ENCODE results near the gene WIPI1. TPM values are rescaled to one million over a fixed set of nuclear protein-coding genes. Genes with fewer than 3 reads are reported as not detected.
"Not testable (repeated sequence)": the region's sequence is repeated elsewhere in the genome, so short reads cannot be mapped to it uniquely, and the experiment has no call there.

Gene WIPI1, protein sequence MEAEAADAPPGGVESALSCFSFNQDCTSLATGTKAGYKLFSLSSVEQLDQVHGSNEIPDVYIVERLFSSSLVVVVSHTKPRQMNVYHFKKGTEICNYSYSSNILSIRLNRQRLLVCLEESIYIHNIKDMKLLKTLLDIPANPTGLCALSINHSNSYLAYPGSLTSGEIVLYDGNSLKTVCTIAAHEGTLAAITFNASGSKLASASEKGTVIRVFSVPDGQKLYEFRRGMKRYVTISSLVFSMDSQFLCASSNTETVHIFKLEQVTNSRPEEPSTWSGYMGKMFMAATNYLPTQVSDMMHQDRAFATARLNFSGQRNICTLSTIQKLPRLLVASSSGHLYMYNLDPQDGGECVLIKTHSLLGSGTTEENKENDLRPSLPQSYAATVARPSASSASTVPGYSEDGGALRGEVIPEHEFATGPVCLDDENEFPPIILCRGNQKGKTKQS
- total RNA-seq (2014; rRNA removed; shearing (Covaris generic)): 17.8 and 18.3 TPM in 2 replicates
- 20.6 and 21.6 TPM in 2 replicates for polyA plus RNA-seq (2015; cell fraction: cytosol; rRNA removed)
- polyA plus RNA-seq (2015; cell fraction: nucleus; rRNA removed): 19.8 and 25.4 TPM in 2 replicates

DNA sequence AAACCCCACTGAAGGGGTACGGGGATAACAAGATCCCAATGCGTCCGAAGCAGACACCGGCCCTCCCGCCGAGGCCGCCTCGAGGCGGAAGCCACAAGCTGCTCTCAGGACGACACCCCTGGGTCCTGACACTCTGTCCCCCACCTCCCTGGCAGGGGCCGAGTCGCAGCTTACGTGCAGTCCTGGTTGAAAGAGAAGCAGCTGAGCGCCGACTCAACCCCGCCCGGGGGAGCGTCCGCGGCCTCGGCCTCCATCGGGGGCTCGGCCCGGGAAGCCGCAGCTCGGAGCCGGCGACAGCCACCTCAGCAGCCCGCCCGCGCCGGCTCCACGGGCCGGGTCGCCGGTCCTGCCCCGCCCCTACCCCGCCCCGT, at the start of gene WIPI1:
Gene WIPI1 (minus strand): TSS at position 329 of the 371 bp plus-strand sequence. CDS start 75 bp downstream, at position 254.
- DNase-seq (ENCODE audit: low read depth): peak; percentile 25

DNA sequence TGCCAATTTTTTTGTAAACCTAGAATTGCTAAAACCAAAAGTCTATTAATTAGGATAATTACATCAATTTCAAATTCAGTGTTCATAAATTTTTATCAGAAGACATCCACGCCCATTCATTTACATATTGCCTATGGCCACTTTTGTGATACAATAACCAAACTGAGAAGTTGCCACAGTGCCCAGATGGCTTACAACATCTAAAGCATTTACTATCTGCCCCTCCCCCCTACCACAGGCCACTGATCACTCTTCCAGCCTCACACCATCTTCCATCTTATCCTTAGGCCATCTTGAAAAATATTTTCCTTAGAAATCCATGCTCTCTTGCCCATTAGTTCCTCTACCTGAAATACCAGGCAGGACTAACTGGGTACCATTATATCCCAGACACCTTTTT, 48.7 kb upstream of the WIPI1 start:
- no peak for DNase-seq (ENCODE audit: low read depth)

DNA sequence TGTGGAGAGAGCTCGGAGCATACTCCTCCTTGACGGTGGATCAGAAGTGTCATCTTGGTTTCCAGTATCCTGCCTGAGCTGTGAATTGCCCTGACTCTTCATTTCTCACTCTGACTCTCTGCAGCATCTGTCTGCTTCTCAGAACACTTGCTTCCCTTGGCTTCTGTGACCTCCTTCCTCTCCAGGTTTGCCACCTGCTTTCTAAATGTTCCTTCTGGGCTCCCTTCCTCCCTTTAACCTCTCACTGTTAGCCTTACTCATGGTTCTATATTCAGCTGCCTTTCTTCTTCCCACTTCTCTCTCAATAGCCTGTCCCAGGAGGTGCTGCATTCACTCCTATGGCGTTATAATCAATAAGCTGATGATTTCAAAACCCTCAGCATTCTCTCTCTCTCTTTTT, 43.8 kb upstream of the WIPI1 start:
- DNase-seq (ENCODE audit: low read depth): no peak

DNA sequence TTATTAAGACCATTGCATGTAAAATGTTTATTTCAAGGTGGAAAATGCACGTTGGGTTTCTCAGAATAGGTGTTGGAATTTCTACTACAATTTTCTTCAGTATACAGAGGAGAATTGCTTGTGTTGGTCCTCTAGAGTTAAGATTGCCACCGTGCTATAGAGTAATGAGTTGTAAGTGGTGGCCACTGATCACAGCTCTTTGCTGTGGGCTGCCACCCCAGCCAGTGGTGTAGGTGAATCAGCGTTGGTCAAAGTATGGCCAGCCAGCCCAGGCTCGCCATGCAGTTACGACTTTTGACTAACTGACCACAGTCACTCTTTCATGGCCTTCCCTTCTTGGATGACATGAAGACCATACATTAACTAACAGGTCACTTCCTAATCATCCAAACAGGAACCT, 42.3 kb upstream of the WIPI1 start:
- DNase-seq (ENCODE audit: low read depth): no peak

DNA sequence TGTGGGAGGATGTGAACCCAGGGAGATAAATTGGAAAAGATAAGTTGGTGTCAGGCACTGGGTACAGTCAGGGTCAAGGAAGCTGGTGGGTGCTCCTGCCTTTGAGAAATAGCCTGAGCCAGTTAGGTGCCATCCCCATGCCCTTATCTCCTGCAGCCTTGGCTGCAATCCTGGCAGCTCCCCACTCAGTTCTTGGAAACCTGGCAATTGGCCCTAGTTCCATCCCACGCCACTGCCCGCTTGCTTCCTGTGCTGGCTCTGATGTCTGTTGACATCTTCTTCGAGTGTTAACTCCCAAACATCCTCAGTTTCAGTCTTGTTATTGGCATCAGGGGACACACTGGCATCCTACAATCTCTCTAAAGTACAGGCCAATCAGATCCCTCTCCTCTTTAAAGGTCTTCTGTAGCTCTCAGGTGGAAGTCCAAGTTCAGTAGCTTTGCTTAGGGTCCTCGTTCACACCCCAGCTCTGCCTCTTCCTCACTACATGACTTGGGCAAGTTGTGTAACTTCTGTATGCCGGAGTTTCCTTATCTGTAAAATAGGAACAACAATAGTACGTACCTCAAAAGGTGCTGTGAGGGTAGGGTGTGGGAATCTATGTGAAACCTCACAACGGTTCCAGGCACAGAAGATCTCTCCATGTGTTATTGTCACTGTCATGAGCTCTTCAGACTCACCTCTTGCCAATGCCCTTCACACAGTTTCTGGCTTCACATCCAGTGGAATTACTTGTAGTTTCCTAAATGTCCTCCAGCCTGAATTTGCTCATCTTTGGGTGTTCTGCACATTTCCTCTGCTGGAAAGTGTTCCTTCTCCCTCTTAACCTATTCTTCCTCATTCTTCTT, 41.4 kb upstream of the WIPI1 start:
- DNase-seq (ENCODE audit: low read depth): no peak

DNA sequence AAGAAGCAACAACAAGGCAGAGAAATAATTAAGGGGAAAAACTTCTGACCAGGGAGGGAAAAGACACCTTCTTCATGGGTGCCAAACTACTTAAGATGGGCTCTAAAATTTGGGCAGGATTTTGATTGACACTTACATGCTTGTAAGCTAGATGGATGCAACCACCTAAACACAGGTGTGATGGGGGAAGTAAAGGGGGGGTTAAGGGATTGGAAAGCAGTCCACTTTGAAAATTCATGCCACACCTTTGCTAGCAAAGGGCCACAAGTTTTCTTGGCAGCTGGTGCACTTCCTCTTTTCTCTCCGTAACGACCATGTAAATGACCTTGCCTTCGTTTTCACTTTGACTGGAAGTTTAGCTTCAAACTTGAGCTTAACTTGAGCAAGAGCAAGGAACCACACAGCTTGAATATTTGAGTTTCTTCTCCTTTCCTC, 40.6 kb upstream of the WIPI1 start:
- no peak for DNase-seq (ENCODE audit: low read depth)

DNA sequence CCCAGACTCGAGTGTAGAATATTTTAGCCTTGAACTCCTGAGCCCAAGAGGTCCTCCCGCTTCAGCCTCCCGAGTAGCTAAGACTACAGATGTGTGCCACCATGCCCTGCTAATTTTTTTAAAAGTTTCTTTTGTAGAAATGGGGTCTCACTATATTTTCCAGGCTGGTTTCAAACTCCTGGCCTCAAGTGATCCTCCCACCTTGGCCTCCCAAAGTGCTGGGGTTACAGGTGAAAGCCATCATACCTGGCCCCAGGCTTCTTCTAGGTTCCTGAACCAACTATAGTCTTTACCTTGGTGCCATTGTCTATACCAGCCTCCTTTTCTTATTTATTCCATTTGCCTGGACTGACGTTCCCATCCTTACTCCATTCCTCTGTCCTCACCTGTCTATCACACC, 37.8 kb upstream of the WIPI1 start:
- no peak for DNase-seq (ENCODE audit: low read depth)

DNA sequence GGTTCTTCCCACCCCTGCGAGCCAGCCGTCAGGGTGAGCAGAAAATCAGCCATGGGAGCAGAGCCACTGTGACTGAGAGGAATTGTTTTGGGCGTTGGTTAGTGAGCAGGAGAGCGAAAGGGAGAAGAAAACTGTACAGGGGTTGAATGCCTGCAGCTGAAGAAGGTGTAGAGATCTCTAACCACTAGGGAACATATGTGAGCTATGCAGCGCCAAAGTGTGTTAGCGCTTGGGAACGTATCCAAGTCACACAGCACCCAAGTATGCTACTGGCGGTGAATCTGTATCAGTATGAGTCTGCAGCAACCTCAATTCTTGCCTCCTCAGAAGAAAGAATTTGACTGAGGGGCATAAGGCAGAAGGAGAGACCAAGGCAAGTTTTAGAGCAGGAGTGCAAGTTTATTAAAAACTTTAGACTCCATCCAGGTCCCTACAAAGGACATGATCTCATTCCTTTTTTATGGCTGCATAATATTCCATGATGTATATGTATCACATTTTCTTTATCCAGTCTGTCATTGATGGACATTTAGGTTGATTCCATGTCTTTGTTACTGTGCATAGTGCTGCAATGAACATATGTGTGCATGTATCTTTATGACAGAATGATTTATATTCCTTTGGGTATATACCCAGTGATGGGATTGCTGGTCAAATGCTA, 35.2 kb upstream of the WIPI1 start:
- DNase-seq (ENCODE audit: low read depth): not testable (repeated sequence)

DNA sequence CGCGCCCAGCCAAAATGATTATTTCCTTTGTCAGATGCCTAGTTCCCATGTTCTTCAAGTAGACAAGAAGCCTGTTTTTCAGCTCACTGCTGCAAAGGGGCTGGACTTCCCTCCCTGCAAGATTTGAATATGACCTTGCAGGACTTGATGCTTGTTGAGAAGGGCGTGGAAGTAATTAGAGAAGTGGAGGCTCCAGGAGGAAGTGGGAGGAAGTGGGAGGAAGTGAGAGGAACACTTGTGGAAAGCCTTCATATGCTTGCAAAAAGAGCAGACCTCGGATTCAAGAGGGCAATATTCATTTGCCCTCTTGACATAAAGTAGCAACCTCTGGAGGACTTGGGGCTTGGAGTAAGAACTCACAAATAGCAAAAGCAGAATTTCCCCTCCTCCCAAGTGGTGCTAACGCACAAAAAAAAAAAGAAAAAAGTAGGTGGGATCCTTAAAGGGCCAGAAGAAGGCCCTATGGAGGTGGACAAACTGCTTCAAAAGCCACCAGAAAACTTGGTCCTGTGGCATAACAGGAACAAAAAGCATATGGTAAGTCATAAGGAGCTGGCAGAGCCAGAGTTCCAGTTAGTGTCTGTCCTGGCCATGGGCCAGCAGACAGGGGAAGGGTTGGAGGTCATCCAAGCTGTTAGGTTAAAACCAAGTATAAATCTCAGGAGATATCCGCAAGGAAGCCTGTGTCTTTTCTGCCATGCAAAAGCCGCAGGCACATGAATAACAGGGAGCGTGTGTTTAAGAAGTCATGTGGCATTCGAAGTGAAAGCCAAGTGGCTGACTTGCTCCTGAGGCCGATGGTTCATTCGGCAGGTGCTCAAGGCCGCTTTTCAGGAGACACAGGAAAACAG, 34.3 kb upstream of the WIPI1 start:
- no peak for DNase-seq (ENCODE audit: low read depth)

DNA sequence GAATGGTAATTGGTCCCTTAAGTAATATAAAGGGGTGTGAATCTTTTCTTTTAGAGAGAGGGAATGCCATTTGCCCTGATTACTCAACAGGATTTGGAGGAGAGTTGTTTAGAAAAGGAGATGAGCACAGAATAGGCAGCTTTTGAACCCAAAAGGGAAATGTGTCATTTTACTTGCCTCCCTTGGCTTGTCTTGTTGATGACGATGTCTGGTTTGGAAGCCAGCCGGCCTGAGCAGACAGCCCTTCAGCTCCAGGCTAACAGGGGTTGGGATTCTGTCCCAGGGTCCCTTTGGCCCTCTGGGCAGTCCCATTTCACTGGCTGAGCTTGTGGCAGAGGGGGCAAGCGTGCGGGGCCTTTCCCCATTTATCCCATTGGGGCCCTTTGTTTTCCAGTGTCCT, 32.6 kb upstream of the WIPI1 start:
- no peak for DNase-seq (ENCODE audit: low read depth)

DNA sequence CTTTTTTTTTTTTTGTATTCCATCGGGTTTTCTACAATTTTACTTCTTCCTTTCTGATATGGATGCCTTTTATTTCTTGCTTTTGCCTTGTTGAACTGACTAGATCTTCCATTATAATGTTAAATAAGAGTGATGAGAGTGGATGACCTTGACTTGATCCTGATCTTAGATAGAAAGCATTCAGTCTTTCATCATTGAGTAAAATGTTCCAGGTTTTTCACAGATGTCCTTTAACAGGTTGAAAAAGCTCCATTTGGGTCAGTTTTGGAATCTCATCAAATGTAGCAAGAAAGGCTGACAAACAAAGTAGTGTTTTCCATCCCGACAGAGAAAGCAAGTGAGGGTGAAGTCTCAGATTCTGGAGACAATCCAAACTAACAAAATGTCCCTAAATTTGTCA, 27.2 kb upstream of the WIPI1 start:
- DNase-seq (ENCODE audit: low read depth): no peak

DNA sequence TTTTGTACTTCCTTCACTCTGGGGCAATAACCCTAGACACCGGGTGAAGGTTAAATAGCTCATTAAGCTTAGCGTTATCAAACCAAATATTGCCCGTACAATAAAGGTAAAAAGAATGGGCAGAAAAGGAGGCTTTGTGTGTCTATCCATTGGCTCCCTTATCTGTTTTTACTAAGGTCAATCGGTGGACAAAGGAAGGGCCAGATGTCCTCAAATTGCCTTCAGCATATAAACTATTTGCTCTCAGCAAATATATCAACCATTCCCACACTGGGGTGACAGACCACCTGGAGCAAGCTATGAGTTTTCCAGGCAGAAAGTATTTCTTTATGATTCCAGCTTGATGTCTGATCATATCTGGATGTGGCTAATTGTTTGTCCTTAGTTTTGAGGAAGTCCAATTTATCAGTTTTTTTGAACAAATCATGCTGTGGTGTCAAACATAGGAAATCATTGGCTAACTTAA, 25.3 kb upstream of the WIPI1 start:
- no peak for DNase-seq (ENCODE audit: low read depth)

DNA sequence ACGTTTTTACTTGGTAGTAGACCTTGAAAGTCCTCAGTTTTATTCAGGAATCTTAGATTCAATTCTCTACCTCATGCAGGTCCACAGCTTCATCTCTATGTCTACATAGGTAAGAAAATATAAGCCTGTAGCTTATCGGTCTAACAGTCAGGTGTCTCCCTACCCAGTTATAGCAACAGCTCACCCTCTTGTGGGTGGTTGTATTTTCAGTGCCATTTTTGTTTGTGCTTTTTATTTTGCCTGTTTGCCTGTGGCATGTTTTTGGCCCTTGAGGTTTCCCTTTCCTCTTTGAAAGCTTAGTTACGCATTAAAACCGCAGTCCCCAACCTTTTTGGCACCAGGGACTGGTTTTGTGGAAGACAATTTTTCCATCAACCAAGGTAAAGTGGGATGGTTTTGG, 23.6 kb upstream of the WIPI1 start:
- no peak for DNase-seq (ENCODE audit: low read depth)

DNA sequence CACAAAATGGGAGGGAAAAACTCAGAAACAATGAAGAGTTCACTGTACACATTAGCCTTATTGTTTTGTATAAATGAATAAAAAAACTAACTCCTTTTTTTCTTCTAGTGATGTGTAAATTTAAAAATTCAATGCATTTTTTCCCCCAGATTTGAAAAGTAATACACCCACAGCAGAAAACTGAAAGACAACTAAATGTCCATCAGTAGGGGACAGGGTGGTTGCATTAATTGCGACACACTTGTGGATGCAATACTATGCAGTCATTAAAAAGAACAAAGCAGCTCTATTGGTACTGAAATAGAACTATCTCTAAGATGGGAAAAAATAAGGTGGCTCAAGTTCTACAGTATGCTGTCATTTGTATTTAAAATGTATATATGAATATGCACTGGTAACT, 13.7 kb upstream of the WIPI1 start:
- no peak for DNase-seq (ENCODE audit: low read depth)

DNA sequence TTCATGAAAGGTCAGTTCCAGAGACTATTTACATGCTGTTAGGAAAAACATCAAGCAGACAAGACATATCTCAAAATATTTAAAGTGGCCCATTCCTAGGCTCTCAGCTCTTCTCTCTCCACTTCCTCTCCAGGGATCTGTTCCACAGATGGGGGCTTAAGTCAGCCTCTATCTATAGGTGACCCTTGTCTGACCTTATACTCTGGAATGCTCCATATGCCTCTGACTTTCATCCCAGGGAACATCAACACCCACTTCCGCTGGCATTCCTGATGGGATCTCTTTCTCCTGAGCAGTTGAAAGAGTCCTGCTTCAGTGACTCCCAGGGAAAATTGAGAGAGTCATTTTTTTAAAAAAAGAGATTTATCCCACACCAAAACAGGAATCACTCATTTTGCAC, 11.5 kb upstream of the WIPI1 start:
- peak; percentile 40 for DNase-seq (ENCODE audit: low read depth)

DNA sequence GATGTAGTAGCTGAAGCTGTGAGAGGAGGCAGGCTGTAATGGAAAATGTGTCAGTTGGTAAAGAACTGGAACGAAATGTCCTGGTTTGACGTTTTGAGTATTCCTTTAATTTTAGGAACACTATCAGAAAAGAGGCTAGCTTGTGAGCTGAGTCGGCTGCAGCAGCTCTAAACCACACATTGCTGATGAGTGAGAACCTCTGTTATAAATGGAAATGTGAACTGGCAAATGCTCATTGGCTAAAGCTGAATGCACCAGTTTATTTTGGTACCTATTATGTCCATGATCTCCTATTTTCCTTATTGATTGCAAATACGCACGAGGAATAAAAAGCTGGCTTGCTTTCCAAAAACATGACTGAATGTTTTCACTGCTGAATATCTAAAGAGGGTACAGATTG, 11.0 kb upstream of the WIPI1 start:
- no peak for DNase-seq (ENCODE audit: low read depth)

DNA sequence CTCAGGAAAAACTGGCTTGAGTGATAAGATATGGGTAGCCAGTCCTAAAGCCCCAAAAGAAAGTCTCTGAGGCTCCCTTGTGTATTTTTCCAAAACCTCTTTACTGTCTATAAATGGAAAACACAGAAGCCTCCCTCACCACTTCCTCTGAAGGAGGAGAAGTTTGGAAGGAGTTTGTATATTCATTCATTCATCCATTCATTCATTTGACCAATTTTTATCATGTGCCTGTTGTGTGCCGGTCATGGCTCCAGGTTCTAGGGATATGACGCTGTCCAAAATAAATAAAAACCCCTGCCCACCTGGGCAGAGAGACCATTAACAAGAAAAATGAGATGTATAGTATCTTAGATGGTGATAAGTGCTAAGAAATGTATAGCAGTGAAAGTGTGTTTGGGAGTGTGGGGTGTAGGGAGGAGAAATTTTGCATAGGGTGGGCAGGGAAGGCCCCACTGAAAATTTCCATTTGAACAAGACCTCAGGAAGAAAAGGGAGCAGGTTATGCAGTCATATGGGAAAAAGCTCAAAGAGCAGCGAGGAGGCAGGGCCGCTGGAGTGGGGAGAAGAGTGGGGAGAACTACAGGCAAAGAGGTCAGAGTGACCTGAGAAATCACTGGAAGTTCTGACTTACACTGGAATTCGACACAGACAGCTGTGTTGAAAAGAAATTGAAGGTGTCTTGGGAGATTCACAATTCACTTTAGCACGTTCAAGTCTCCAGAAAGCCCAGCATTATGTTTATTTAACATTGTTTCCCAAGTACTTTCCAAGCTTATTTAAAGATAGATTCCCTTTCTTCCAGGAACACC, 6.1 kb upstream of the WIPI1 start:
- no peak for DNase-seq (ENCODE audit: low read depth)

DNA sequence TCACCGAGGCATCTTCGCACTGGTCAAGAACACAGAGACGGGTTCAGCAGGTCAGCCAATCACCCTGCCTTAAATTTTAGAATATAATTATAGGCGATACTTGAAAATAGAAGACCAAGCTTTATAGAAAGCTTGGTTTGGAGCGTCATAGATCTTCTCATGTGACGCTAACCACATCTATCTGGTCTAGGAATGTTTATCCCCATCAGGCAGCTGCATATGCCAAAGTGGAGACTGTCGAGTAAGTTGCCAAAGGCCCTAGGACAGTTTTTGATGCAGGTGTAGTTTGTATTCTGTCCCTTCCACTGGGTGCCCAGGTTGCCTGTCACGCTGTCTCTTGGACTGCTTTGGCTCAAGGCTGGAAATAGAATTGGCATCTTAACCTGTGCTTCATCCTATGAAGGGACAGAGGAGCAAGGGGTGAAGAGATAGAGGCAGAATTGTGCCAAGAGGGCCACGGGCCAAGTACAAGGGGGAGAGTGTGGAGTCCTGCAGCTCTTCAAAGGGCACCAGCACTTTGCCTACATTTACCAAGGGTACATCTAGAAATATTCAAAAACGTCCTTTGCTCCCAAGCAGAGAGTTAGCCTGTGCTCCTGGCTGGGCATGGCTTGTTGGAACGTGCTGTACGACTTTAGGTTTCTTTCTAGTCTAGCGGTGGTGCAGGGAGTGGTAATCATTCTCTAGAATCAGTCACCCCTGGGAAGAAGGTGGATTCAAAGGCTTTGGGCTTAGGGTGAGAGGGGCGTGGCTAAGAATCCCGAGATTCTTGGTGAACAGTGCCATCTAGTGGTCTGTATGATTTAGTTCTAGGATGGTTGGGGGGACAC, 5.3 kb upstream of the WIPI1 start:
- DNase-seq (ENCODE audit: low read depth): peak; percentile 71

DNA sequence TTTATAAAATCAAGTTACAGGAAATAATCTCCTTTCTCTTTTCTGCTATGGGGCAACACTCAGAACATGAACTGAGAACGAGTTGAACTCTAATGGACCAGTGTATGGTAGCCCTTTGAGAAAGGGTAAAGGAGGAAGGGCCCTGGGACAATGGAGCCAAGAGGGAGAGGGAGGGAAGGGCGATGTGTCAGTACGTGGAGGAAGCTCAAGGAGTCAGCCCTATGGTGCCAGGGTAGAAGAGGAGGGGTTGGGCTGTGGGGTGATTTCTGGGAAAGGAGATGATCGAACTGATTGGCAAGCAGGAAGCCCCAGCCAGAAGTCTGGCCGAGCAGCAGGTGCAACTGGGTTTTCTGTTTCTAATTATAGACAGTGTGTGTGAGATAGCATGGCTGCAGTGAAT, 4.3 kb upstream of the WIPI1 start:
- no peak for DNase-seq (ENCODE audit: low read depth)

All from HT1080 (cell line).